OCI-LY3 (cell line): ENCODE measurements around the gene AHRR.
"Not testable (repeated sequence)": the region's sequence is repeated elsewhere in the genome, so short reads cannot be mapped to it uniquely, and the experiment has no call there.

Experiments
- H2AFZ ChIP-seq: fragments of 200-600, 300-600 bp; shearing (Covaris generic); 2 replicates; pipeline ENCODE4 v1.6.0; 2014; ENCODE audit warnings: antibody characterized with exemption, low read depth, low read length
- H3K27ac ChIP-seq: fragments of 200-600, 300-600 bp; sonication (generic); 2 replicates; pipeline ENCODE4 v1.5.1; 2014; ENCODE audit warnings: mild to moderate bottlenecking, low read length, moderate library complexity, mixed read lengths
- H3K27me3 ChIP-seq: fragments of 200-600, 300-600 bp; sonication (generic); 2 replicates; pipeline ENCODE4 v1.6.1; 2014; ENCODE audit warnings: low read depth, low read length, mixed read lengths
- H3K36me3 ChIP-seq: fragments of 200-600, 300-600 bp; sonication (generic); replicated peaks from 2 replicates; pipeline ENCODE3; 2014; ENCODE audit warnings: low read depth, low read length, mixed read lengths
- H3K4me1 ChIP-seq: fragments of 300-600, 200-600 bp; sonication (generic); 2 replicates; pipeline ENCODE4 v1.6.1; 2014; ENCODE audit warnings: low read length, mixed read lengths
- H3K4me2 ChIP-seq: fragments of 200-600, 300-600 bp; sonication (generic); 2 replicates; pipeline ENCODE4 v1.6.1; 2014; ENCODE audit warnings: low read length, mixed read lengths
- H3K4me3 ChIP-seq: fragments of 300-600, 200-600 bp; sonication (generic); 2 replicates; pipeline ENCODE4 v1.5.1; 2014; ENCODE audit warnings: antibody characterized with exemption, mild to moderate bottlenecking, low read length, moderate library complexity
- H3K79me2 ChIP-seq: fragments of 300-600, 200-600 bp; shearing (Covaris generic); 2 replicates; pipeline ENCODE4 v1.6.1; 2014; ENCODE audit warnings: mild to moderate bottlenecking, low read length, mixed read lengths
- H3K9ac ChIP-seq: fragments of 300-600, 200-600 bp; shearing (Covaris generic); 2 replicates; pipeline ENCODE4 v1.6.0; 2014; ENCODE audit warnings: mild to moderate bottlenecking, low read length, moderate library complexity
- H3K9me3 ChIP-seq: fragments of 200-600, 300-600 bp; shearing (Covaris generic); 2 replicates; pipeline ENCODE4 v1.6.1; 2014; ENCODE audit warnings: low read length, mixed read lengths; ENCODE audit not compliant: insufficient read depth
- H4K20me1 ChIP-seq: fragments of 200-600, 300-600 bp; sonication (generic); 2 replicates; pipeline ENCODE4 v1.6.1; 2016; ENCODE audit warnings: low read length, mixed read lengths; ENCODE audit not compliant: insufficient read depth
- CTCF ChIP-seq: fragments of 200-600, 300-600 bp; sonication (generic); IDR thresholded peaks from 2 replicates; pipeline ENCODE4 v1.5.1; 2014; ENCODE audit warnings: antibody characterized with exemption, low read length, low read depth
- EZH2phosphoT487 ChIP-seq: fragments of 200-600 bp; shearing (Covaris generic); IDR thresholded peaks from 2 replicates; pipeline ENCODE4 v1.6.1; 2018; ENCODE audit warnings: antibody characterized with exemption, mixed run types, low read depth

Gene AHRR

DNA sequence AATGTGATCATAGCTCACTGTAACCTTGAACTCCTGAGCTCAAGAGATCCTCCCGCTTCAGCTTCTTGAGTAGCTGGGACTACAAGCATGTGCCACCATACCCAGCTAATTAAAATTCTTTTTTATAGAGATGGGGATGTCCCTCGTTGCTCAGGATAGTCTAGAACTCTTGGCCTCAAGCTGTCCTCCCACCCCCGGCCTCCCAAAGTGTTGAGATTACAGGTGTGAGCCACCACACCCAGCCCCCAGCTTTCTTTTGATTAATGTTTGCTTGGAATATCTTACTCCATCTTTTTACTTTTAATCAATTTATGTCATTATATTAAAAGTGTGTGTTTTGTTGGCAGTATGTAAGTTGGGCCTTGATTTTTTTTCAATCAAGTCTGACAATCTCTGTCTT, 62.1 kb downstream of the AHRR start:
- TF ChIP-seq EZH2phosphoT487 (no peak), CTCF (no peak)
- no peaks in the 10 kb centered on the region for H4K20me1 ChIP-seq
- H2AFZ ChIP-seq = no peak overlapping the region
- no peak overlapping the region for H3K27ac ChIP-seq
- H3K4me2 ChIP-seq = no peak overlapping the region
- H3K9me3 ChIP-seq = no peaks in the 10 kb centered on the region
- H3K4me1 ChIP-seq = no peaks in the 10 kb centered on the region
- no peaks in the 10 kb centered on the region for H3K27me3 ChIP-seq
- H3K9ac ChIP-seq = no peak overlapping the region
- no peak overlapping the region for H3K4me3 ChIP-seq
- H3K36me3 ChIP-seq = no peaks in the 10 kb centered on the region
- no peaks in the 10 kb centered on the region for H3K79me2 ChIP-seq

DNA sequence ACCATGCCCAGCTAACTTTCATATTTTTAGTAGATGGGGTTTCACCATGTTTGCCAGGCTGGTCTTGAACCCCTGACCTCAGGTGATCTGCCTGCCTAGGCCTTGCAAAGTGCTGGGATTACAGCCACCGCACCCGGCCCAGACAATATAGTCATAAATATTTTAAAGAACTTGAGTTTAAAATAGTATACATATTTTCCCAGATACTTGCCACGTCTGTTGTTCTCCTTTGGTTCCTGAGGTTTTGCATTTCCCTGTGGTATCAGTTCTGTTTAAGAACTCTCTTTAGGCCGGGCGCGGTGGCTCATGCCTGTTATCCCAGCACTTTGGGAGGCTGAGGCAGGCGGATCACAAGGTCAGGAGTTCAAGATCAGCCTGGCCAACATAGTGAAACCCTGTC, 63.1 kb downstream of the AHRR start:
- H3K36me3 ChIP-seq = not testable (repeated sequence)

DNA sequence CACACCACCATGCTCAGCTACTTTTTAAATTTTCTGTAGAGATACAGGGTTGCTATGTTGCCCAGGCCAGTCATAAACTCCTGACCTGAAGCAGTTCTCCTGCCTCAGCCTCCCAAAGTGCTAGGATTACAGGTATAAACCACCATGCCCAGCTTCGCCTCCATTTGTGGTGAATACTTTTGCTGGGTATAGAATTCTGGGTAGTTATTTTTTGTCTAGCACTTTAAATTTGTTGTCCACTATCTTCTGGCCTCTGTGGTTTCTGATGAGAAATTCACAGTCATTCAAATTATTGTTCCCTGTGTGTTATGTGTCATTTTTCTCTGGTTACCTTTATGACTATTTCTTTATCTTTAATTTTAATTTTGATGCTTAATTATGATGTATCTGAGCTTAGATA, 63.8 kb downstream of the AHRR start:
- no peaks in the 10 kb centered on the region for H3K9me3 ChIP-seq
- no peaks in the 10 kb centered on the region for H3K79me2 ChIP-seq
- TF ChIP-seq CTCF (no peak), EZH2phosphoT487 (no peak)
- no peaks in the 10 kb centered on the region for H4K20me1 ChIP-seq
- H2AFZ ChIP-seq = no peak overlapping the region
- no peak overlapping the region for H3K9ac ChIP-seq
- H3K4me2 ChIP-seq = no peak overlapping the region
- no peaks in the 10 kb centered on the region for H3K36me3 ChIP-seq
- H3K4me3 ChIP-seq = no peak overlapping the region
- no peaks in the 10 kb centered on the region for H3K4me1 ChIP-seq
- H3K27ac ChIP-seq = no peak overlapping the region
- H3K27me3 ChIP-seq = no peaks in the 10 kb centered on the region

More for the DNA sequence above, 63.1 kb downstream of the AHRR start:
- H2AFZ ChIP-seq, H3K27me3 ChIP-seq, H3K9ac ChIP-seq, H3K4me2 ChIP-seq, H4K20me1 ChIP-seq, H3K9me3 ChIP-seq, H3K4me3 ChIP-seq, H3K4me1 ChIP-seq, H3K27ac ChIP-seq, H3K79me2 ChIP-seq: not testable (repeated sequence)

GRCh38 chr5:386432-387341, 65.2 kb downstream of the AHRR start:
- Histone ChIP-seq H3K27ac (no peak overlapping the region), H3K4me1 (no peaks in the 10 kb centered on the region), H3K4me3 (no peak overlapping the region), H3K4me2 (no peak overlapping the region), H3K9me3 (no peaks in the 10 kb centered on the region), H3K79me2 (no peaks in the 10 kb centered on the region), H3K27me3 (no peaks in the 10 kb centered on the region), H2AFZ (no peak overlapping the region), H3K36me3 (no peaks in the 10 kb centered on the region), H4K20me1 (no peaks in the 10 kb centered on the region), H3K9ac (no peak overlapping the region)
- TF ChIP-seq CTCF (no peak), EZH2phosphoT487 (no peak)
